Measurements from ENCODE around the gene GNG8. TPM values are rescaled to one million over a fixed set of nuclear protein-coding genes. Genes with fewer than 3 reads are reported as not detected.

Gene GNG8
- total and polyA plus RNA-seq, 2 of the 13 experiments (the other 11 are each of a cell fraction or from before 2014, with no cell fraction given): not detected

GRCh38 chr19:46596008-46596407 lies 40.0 kb downstream of the GNG8 start (continued):
- TF ChIP-seq HNF4G (IDR thresholded peaks at IDR 0.05; ENCODE audit: borderline replicate concordance, low read depth, low read length) (no peak), HNF4G (CRISPR knock-in tag; IDR thresholded peaks at IDR 0.05; ENCODE audit: borderline replicate concordance, low read depth) (no peak), NFYB (CRISPR knock-in tag; IDR thresholded peaks at IDR 0.05) (no peak)

GRCh38 chr19:46591870-46592269 lies 44.1 kb downstream of the GNG8 start:
- TF ChIP-seq LBX2 (CRISPR knock-in tag; IDR thresholded peaks at IDR 0.05; ENCODE audit: borderline replicate concordance) (no peak), NPAS2 (CRISPR knock-in tag; IDR thresholded peaks at IDR 0.05; ENCODE audit: borderline replicate concordance) (no peak), GATAD1 (CRISPR knock-in tag; IDR thresholded peaks at IDR 0.05) (no peak), ZNF44 (CRISPR knock-in tag; IDR thresholded peaks at IDR 0.05) (no peak), ZNF615 (CRISPR knock-in tag; IDR thresholded peaks at IDR 0.05; ENCODE audit: borderline replicate concordance) (no peak), AKAP8 (CRISPR knock-in tag; IDR thresholded peaks at IDR 0.05) (no peak)
- WGBS (ENCODE audit: low lambda C conversion rate): 55% methylated on average over 3 of the region's 3 CpGs
- no peak overlapping the region for H3K4me3 ChIP-seq (replicated peaks in 1 of 3; ENCODE audit: insufficient read depth in 1 of 3, low read depth in 2 of 3, low read length in 3 of 3)
- H2AFZ ChIP-seq (ENCODE audit: low read length): no peak overlapping the region
- in situ Hi-C loops (cut with HindIII; ENCODE audit: extremely low pct_ligation_motif_present, low pct_unique_long_range_greater_than_20kb): no loop called here
- no peaks in the 10 kb centered on the region for H3K36me3 ChIP-seq (replicated peaks in 1 of 2; ENCODE audit: control insufficient read depth in 1 of 2, insufficient read depth in 2 of 2, low read length in 2 of 2)
- no peak overlapping the region for H3K4me2 ChIP-seq (ENCODE audit: low read depth, low read length)
- no TSS peak for BruUV-seq (replicated peaks)
- H3K4me1 ChIP-seq (ENCODE audit: insufficient read depth, low read length): peaks cover 19% of the 10 kb centered on the region; the same call in 1 of the 2 replicates
- H3K9ac ChIP-seq (ENCODE audit: insufficient read depth, low read depth, low read length): no peak overlapping the region
- POLR2A ChIA-PET: interaction anchor here (1.3 kb wide), 1 partner anchor 9 kb away, joined by 4 read pairs; the partner anchor contains the start of gene CALM3
- H3K9me3 ChIP-seq (ENCODE audit: low read length): no peaks in the 10 kb centered on the region
- no peaks in the 10 kb centered on the region for H4K20me1 ChIP-seq (ENCODE audit: insufficient read depth, low read length)
- ATAC-seq: no peak
- no peak for DNase-seq (ENCODE audit: low spot score)
- H3K27me3 ChIP-seq (ENCODE audit: control insufficient read depth in 1 of 2, insufficient read depth in 2 of 2, low read length in 2 of 2): no peaks in the 10 kb centered on the region
- no peak for FAIRE-seq
- no peak overlapping the region for H3K27ac ChIP-seq (ENCODE audit: extremely low read length, insufficient read depth, low read length)
- H3K79me2 ChIP-seq (ENCODE audit: insufficient read depth, low read length): no peaks in the 10 kb centered on the region
- intact Hi-C loops (cut with micrococcal nuclease; ENCODE audit: unreplicated experiment): no loop called here
- CTCF ChIA-PET (ENCODE audit: low intra/inter-chr PET ratio, low total read pairs): no interaction called here
